GM10266 (cell line): ENCODE measurements around the gene MYO18B.

Experiments
- DNase-seq: peaks from one replicate; pipeline ENCODE4 v3.0.0; 2012; ENCODE audit errors: extremely low spot score
- TF ChIP-seq, protein P1 (sequence below): IDR thresholded peaks from 2 replicates; pipeline ENCODE4 v1.5.1; 2012; ENCODE audit warnings: mild to moderate bottlenecking, low read depth; ENCODE audit not compliant: control insufficient read depth, insufficient read depth; ENCODE audit errors: missing control alignments

Gene MYO18B

DNA sequence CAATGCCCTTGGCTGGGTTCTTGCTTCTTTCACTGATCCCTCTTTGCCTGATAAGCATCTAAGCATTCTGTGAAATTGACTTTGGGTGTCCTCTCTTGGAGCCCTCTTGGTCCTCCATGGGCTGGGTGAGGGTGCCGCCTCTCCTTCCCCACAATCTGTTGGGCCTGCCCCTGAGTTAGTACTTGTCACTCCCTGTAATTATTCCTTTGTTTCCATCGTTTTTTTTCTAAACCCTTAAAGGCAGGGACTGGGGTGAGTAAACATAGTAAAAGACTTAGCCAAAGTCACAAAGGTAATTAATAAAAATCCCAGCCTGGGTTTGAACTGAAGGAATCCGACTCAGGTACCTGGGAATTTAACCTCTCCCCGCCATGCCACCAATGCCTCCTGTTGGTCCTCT lies 188.1 kb downstream of the MYO18B start:
- no peak for DNase-seq
- TF ChIP-seq, protein P1, sequence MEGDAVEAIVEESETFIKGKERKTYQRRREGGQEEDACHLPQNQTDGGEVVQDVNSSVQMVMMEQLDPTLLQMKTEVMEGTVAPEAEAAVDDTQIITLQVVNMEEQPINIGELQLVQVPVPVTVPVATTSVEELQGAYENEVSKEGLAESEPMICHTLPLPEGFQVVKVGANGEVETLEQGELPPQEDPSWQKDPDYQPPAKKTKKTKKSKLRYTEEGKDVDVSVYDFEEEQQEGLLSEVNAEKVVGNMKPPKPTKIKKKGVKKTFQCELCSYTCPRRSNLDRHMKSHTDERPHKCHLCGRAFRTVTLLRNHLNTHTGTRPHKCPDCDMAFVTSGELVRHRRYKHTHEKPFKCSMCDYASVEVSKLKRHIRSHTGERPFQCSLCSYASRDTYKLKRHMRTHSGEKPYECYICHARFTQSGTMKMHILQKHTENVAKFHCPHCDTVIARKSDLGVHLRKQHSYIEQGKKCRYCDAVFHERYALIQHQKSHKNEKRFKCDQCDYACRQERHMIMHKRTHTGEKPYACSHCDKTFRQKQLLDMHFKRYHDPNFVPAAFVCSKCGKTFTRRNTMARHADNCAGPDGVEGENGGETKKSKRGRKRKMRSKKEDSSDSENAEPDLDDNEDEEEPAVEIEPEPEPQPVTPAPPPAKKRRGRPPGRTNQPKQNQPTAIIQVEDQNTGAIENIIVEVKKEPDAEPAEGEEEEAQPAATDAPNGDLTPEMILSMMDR = no peak

DNA sequence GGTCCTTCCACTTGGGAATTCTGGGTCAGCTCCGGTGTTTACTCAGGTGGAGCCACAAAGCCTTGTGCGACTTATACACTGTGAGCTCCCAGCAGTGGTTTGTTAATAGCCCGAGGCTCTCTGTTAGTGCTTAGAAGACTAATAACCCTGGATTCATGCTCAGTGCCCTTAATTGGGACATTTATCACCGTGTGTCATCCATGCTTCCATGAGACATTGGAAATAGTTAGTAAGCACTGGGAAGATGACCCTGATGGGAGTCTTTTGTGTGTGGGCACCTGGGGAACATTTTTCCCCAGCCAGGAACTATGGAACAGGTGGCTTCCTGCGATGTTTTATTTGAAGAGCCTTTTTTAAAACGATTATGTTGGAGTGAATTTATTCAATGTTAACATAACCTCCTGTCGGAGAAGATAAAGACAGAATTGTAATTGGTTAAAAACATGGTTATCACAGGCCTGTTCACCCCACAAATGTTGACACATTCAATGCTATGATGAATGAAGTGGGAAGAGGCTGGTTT lies 188.9 kb downstream of the MYO18B start:
- DNase-seq = no peak

DNA sequence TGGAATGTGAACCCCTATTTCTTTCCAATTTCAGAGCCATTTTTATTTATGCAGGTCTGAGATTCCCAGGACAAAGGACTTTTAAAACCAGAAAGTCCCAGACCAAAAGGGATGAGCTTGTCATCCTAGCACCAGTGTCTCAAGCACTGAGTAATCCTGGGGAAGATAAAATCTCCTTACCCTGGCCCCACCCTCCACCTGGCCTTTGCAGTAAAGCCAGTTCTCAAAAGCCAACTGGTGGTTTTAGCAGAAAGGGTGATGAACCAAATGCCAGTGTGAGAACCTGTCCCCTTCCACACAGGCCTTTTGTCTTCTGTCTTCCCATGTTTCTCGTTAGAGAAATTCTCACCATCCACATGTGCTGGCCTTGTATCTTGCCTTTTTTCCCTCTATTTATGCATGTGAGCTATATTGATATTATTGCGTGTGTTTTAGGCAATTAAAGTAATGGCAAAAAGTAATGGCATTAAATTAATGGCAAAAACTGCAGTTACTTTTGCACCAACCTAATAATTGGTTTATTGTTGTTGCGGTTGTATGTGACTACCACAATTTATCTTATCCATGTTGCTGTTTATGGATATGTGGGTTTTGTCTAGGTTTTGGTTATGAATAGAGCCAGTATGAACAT lies 191.3 kb downstream of the MYO18B start:
- no peak for DNase-seq
- TF ChIP-seq, protein P1 = no peak

More for the DNA sequence above, 188.9 kb downstream of the MYO18B start:
- TF ChIP-seq, protein P1 = no peak

DNA sequence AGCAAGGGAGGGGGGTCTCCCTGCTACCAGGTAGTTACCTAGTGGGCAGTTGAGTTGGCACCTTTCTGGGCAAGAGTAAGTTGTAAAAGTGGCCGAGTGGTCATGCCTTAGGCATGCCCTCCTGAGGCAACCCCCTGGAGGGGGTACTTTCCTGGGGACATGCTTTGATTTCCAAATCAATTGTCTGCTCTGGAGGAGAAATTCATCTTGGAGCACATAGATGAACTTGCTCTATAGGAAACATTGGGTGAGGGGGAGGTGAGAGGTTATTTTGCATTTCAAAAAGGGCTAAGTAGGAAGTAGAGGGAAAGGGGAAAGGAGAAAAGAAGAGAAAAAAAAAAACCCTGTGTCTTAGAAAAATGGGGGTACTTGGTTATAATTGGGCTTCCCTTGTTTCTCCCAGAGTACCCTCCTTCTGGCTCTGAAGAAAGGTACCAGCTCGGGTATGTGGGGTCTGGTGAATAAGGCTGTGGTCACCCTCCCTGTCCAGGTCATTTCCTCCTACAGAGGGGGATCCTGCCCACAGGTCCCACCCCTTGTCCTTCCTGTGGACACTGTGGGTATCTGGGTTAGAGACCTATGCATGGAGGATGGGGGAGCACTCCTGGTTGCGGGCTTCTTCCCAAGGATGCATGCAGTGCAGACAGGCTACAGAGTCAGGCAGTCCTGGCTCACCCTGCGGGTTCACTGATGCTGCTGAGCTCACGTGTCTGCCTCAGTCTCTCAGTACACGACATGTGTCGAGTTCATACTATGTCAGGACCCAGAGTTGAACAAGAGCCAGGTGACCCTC lies 193.5 kb downstream of the MYO18B start:
- DNase-seq = no peak

DNA sequence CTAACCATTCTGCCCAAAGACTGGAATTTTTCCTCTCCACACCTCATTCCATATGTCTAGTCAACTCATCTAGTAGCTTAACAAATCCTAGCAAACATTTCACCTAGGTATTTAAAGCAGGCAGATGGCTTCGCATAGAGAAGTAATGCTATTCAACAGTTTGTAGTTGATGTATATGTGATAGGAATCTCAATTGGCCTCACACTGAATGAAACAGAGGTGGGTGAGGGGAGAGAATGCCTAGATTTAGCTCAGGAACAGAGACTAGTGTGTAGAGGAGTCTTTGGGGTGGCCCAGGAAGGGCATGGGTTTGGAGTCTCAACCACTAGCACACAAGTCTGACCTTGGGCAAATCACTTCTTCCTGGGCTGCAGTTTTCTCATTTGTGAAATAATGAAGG lies 196.2 kb downstream of the MYO18B start:
- no peak for DNase-seq
- TF ChIP-seq, protein P1 = no peak

More for the DNA sequence above, 193.5 kb downstream of the MYO18B start:
- TF ChIP-seq, protein P1 = no peak

DNA sequence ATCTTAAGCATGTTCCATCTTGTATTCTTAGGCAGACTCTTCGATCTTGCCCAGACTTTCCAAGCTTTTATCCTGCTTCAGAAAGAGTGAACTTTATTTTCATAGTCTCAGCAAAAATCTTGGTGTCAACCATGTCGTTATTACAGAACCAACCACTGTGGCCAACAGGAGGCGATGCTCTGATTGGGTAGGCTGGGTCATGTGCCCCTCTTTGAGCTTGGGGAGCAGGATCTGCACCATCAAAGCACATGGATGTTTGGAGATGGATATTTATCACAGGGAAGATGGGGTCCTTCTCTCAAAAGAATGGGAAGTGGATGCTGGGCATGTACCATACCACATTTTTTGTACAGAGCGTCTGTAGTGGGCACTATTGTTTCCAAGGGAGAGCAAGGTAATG lies 197.4 kb downstream of the MYO18B start:
- TF ChIP-seq, protein P1 = no peak
- no peak for DNase-seq

DNA sequence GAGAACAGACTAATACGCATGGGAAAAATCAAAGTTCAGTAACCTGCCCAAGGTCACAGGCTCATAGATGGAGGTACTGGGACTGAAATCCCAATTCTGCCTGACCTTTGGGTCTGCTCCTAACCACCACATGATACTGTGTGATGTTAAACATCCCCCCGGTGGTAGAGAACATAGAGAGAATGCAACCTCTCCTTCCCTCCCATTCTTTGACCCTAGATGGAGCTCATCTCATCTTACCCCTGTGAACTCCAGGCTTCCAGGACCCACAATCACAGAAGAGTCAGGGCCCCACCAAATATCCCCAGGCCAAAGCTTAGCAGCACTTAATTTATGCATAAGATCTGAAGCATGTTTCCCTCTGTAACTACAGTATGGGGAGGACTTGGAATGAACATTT lies 198.5 kb downstream of the MYO18B start:
- no peak for DNase-seq

More for the DNA sequence above, 198.5 kb downstream of the MYO18B start:
- TF ChIP-seq, protein P1 = no peak
